GM12875 (cell line): Measurements from ENCODE around the gene METTL25B.

Source experiments
- H3K4me3 ChIP-seq: one replicate; pipeline ENCODE4 v1.5.1; 2011; ENCODE audit warnings: low read depth, low read length, control low read depth
- TF ChIP-seq, protein P1 (sequence below): IDR thresholded peaks from 2 replicates; pipeline ENCODE4 v1.5.1; 2011; ENCODE audit warnings: low read depth, mild to moderate bottlenecking, control low read depth, inconsistent platforms, low read length, moderate library complexity, borderline replicate concordance; ENCODE audit not compliant: insufficient read depth

The METTL25B gene

DNA sequence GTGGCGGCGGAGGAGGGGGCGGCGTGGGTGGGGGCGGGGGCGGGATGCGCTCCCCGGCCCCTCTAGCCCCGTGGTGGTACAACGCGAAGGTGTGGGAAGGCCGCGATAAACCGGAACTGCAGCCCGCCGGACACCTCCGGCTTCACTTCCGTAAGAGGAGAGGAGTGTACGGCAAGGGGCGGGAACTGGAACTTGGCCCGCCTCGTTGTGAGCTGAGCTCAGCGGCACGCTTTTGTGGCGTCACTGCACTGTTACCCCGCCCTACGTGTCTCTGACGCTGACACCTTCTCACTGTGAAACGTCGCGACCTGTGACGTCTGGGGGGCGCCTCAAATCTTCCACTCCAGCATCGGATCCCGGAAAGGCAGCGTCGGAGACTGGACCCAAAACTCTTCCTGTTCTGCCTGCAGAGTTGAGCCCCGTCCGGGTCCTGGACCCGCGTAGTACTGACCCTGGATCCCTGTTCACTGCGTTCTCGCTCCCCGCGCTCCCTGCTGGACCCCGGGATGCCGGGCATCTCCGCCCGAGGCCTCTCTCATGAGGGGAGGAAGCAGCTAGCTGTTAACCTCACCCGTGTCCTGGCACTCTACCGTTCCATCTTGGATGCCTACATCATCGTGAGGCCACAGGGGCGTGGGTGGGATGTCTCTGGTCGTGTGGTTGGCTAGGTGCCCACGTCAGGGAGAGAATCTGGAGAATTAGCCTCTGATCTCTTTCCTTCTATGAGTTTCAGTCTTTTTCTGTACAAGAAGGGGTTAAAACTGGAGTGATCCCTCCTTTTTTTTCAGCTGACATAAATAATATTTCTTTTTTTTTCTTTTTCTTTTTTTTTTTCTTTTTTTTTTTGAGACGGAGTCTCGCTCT, 562 bp downstream of the METTL25B start, which contains the start of gene ISG20L2:
ISG20L2 (minus strand) TSS at position 168 of the 864 bp plus-strand sequence. CDS start 1,114 bp downstream, outside the sequence.
- peak within 1 kb of the TSS; percentile 92 for H3K4me3 ChIP-seq
- TF ChIP-seq, protein P1, sequence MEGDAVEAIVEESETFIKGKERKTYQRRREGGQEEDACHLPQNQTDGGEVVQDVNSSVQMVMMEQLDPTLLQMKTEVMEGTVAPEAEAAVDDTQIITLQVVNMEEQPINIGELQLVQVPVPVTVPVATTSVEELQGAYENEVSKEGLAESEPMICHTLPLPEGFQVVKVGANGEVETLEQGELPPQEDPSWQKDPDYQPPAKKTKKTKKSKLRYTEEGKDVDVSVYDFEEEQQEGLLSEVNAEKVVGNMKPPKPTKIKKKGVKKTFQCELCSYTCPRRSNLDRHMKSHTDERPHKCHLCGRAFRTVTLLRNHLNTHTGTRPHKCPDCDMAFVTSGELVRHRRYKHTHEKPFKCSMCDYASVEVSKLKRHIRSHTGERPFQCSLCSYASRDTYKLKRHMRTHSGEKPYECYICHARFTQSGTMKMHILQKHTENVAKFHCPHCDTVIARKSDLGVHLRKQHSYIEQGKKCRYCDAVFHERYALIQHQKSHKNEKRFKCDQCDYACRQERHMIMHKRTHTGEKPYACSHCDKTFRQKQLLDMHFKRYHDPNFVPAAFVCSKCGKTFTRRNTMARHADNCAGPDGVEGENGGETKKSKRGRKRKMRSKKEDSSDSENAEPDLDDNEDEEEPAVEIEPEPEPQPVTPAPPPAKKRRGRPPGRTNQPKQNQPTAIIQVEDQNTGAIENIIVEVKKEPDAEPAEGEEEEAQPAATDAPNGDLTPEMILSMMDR, result no peak

DNA sequence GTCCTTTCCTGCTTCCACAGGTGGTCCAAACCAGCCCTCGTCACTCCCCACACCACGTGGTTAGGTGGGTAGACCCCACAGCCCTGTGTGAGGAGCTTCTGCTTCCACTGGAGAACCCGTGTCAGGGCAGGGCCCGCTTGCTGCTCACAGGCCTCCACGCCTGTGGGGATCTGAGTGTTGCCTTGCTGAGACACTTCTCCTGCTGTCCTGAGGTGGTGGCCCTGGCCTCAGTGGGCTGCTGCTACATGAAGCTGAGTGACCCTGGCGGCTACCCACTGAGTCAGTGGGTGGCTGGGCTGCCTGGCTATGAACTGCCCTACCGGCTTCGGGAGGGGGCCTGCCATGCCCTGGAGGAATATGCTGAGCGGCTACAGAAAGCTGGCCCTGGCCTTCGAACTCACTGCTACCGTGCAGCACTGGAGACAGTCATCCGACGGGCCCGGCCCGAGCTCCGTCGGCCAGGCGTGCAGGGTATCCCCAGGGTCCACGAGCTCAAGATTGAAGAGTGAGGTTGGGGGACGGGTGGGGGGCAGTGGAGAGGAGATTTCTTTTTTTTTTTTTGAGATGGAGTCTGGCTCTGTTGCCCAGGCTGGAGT, 5.8 kb downstream of the METTL25B start:
- TF ChIP-seq, protein P1, result no peak
- no peak overlapping the region for H3K4me3 ChIP-seq

DNA sequence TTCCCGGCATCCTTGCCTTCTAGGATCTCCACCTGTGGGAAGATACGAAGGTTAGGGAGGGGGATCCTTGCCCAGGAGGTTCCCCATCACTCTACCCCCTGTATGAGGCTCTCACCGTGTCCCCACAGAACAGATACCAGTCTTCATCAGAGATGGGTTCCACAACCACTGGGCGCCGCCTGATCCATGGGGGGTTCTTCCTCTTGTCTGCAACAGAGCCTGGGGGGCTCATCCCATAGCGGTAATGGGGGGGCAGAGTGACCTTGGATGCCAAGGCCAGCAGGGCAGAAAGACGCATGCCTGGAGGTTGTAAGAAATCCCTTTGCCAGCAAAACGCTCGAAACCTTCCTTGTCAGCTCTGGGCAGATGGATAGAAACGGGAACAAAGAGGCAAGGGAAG, 10.1 kb downstream of the METTL25B start:
- no peak overlapping the region for H3K4me3 ChIP-seq
- TF ChIP-seq, protein P1, result no peak

DNA sequence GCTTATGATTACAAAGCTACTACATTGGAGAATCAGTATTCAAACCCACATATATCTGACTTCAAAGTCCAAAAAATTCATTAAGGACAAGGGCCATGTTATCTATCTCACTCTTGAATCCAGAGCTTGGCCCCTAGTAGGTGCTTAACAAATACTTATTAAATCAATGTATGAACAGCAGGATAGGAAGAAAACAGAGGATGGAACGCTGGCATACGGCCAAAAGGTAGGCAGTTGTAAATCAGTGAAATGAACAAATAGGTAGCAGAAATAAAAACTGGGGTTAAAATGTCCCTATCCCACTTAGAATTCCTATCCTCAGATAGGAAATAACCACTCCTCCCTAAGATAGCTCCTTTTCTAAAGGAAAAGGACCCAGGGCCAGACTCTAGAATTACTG, 10.6 kb downstream of the METTL25B start:
- TF ChIP-seq, protein P1, result no peak
- H3K4me3 ChIP-seq, result no peak overlapping the region

DNA sequence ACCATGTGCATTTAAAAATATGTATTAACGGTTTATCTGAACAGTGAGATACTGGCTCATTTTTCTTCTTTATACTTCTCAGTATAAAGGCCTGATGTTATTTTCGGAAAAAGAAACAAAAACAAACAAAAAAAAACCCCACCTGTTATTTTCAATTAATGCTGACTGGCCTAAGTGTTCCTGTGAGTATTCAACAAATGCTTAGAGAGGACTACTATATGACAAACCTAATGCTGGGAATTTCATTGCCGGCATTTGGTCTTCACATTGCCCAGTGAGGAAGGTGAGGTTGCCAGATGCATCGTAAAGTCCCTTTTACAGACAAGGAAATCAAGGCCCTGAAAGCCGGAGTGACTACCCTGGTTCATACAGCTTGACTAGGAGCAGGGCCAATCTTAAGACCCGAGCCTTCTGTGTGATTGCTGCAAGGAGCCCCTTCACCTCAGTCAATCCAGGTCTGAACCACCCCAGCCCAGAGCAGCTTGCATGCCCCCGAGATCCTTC, 12.0 kb downstream of the METTL25B start:
- H3K4me3 ChIP-seq, result peak overlapping the region; percentile 61
- TF ChIP-seq, protein P1, result no peak

DNA sequence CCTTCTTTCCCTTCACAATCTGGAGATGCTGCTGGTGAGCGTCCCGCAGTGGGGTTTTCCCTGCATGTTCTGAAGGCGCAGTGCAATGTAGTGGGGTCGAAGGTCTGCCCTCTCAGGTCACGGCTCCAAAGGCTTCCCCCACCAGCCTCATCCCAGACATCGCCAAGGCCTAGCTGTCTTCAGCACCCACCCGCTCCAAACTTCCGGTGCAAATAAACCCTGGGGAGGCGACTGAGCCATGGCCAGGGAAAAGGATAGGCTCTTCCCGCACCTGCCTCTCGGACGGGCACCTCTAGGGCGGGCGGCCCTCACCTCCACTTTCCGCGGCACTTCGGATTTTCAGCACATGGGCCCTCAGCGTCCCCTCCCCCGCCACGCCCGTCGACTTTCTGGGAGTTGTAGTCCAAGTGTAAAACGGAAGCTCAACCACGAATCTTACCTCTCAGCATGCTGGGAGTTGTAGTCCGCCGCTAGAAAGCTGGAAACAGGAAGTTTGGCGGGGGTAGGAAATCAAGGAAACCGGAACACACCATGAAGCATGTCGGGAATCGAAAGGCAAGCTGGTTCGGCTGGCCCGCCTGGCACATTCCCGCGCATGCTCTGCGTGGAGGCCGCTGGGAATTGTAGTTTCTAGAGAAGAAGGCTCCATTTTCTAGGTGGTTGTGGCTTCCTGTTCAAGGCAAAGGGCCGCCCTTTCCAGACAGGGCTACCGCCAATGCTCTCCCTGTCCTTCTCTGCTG, 12.6 kb downstream of the METTL25B start, which contains the start of gene MRPL24:
MRPL24 (minus strand) TSS at position 348 of the 740 bp plus-strand sequence. CDS start 2,384 bp downstream, outside the sequence.
- TF ChIP-seq, protein P1, result no peak
- H3K4me3 ChIP-seq, result peak within 1 kb of the TSS; percentile 61
